HL-60/S4 treated with retinoic acid at 250 ng/mL for 4 days and 3 days (cell line): ENCODE measurements around the gene PKD1L1.
"Not testable (repeated sequence)": the region's sequence is repeated elsewhere in the genome, so short reads cannot be mapped to it uniquely, and the experiment has no call there.

Experiments used
- in situ Hi-C: fragments of 300-500 bp; cut with MboI; formaldehyde crosslinking; loops from 2 replicates; pipeline ENCODE4 v1.7.0; 2022; ENCODE audit warnings: low sequenced_read_pairs

The PKD1L1 gene

GRCh38 chr7:47804767-47805545 is 143.3 kb downstream of the PKD1L1 start:
- in situ Hi-C loops: loop anchor here (25.0 kb wide), 1 partner anchor 543 kb away; no protein-coding TSS in a partner anchor

DNA sequence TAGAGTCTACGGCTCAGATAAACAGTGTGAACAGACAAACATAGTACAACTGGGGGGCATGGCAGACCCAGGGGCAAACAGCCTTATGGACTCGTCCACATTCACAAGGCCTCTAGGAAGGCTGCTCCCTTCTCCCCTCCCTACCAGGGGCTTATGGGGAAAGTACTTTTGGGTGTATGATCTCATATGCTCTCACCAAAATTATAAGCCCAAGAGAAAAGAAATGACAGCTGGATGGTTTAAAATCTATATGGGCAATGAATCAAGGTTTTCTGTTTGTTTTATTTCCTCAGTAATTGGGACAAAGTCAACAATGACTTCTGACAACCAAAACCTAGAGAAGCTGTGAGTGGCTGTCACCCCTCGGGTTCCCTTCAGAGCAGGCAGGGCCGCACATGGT is 144.4 kb downstream of the PKD1L1 start:
- in situ Hi-C loops: loop anchor here (25.0 kb wide), 1 partner anchor 542 kb away; no protein-coding TSS in a partner anchor

DNA sequence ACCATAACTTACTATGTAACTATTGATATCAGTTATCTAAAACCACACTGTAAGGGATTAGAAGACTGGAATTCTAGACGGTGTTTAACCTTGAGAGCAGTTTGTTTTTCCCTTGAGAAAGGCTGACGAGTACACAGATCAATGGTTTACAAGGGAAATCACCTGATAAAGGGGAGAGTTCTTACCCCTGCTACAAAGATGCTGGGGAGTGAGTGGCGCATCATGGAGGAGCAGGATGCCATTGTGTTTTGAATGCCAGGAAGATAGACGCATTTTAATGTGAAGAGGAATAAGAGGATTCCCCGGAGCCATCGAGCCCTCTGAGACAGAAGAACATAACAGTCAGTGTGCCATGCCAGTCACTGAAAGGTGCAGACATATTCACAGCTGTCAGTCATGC is 145.2 kb downstream of the PKD1L1 start:
- in situ Hi-C loops: loop anchor here (25.0 kb wide), 1 partner anchor 541 kb away; no protein-coding TSS in a partner anchor

DNA sequence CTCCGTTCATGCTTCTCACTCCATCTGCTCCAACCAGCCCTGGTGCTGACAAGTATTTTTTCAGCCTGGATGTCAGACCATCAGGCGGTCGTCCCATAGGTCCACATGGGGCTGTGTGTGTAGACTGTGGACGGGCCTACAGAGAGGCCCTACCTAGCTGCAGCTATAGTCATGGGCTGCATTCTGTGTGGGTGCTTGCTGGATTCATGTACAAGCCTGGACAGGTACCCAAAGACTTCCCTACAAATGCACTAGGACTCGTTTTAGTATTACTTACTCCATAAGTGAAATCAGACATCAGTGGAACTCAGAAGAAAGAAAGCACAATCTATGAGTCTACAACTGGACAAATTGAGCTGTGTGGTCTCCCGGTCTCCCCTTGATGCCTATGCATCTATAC is 146.8 kb downstream of the PKD1L1 start:
- in situ Hi-C loops: loop anchor here (25.0 kb wide), 1 partner anchor 539 kb away; no protein-coding TSS in a partner anchor

GRCh38 chr7:47799524-47799923 is 148.7 kb downstream of the PKD1L1 start:
- in situ Hi-C loops: no loop called here

GRCh38 chr7:47796347-47796746 is 151.9 kb downstream of the PKD1L1 start:
- in situ Hi-C loops: no loop called here

DNA sequence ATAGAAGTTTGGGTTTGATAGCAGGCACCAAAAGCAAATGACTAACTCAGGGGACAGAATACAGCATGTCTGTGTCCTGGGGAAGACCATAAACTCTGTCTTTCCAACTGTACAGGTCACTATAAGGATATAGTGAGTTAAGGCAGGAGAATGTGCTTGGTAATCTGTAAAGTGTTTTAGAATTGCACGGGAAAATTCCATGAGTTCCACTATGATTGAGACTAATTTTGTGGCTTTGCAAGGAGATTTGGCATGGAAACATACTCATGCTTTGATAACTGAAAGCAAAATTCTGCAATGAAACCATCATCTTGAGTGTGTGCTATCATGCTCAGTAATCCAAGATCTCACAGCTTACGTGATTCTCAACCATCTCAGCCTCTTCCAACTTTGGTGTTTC is 152.6 kb downstream of the PKD1L1 start:
- in situ Hi-C loops: no loop called here

- in situ Hi-C loops: not testable (repeated sequence)
Observed at GRCh38 chr7:47795126-47795525, 153.1 kb downstream of the PKD1L1 start.

DNA sequence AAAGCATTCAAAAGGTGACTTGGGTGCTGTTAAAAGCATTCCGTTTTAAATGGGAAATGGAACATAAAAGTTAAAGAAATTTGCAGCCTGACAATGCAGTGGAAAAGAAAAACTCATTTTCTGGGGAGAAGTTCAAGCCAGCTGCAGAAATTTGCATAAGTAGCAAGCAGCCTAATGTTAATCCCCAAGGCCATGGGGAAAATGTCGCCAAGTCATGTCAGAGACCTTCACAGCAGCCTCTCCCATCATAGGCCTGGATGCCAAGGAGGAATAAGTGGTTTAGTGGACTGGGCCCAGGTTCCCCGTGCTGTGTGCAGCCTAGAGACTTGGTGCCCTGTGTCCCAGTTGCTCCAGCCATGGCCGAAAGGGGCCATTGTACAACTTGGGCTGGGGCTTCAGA is 154.2 kb downstream of the PKD1L1 start:
- in situ Hi-C loops: no loop called here

GRCh38 chr7:47793186-47793585 is 155.1 kb downstream of the PKD1L1 start:
- in situ Hi-C loops: not testable (repeated sequence)

GRCh38 chr7:47792521-47793121 is 155.6 kb downstream of the PKD1L1 start:
- in situ Hi-C loops: no loop called here

GRCh38 chr7:47791682-47792081 is 156.6 kb downstream of the PKD1L1 start:
- in situ Hi-C loops: no loop called here

- in situ Hi-C loops: no loop called here
Observed at GRCh38 chr7:47788083-47788482, 160.2 kb downstream of the PKD1L1 start.

GRCh38 chr7:47787249-47788069 is 160.8 kb downstream of the PKD1L1 start:
- in situ Hi-C loops: no loop called here

DNA sequence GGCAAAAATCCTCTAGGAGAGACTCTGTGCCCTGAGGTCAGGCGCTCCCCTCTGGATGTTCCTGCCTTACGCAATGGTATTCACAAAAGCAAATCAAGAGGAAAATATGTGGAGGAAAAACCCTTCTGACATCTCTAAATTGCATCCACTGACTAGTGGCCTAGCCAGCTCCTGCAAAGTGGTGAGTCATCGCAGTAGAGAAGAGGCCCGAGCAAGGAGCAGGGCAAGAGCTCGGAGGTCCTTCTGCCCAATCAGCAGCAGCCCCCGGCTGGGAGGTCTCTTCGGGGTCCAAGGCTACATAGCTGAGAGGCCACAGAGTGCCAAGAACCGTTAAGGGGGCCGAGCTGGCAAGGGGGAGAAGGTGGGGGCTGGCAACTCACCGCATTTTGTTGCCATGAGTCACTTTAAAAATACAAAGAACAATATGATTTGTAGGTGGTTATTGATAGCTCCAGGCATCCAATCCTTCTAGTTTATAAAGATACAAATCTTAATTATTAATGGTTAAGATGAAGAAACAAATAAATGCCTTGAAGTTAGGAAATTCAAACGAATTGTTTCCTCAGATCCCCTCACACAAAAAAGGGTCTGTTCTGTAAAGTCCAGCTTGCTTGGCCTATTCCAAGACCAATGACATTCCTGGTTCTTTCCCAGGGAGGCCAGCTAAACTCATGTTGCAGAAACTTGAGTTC is 161.6 kb downstream of the PKD1L1 start:
- in situ Hi-C loops: no loop called here

GRCh38 chr7:47785923-47786556 is 162.2 kb downstream of the PKD1L1 start:
- in situ Hi-C loops: no loop called here

DNA sequence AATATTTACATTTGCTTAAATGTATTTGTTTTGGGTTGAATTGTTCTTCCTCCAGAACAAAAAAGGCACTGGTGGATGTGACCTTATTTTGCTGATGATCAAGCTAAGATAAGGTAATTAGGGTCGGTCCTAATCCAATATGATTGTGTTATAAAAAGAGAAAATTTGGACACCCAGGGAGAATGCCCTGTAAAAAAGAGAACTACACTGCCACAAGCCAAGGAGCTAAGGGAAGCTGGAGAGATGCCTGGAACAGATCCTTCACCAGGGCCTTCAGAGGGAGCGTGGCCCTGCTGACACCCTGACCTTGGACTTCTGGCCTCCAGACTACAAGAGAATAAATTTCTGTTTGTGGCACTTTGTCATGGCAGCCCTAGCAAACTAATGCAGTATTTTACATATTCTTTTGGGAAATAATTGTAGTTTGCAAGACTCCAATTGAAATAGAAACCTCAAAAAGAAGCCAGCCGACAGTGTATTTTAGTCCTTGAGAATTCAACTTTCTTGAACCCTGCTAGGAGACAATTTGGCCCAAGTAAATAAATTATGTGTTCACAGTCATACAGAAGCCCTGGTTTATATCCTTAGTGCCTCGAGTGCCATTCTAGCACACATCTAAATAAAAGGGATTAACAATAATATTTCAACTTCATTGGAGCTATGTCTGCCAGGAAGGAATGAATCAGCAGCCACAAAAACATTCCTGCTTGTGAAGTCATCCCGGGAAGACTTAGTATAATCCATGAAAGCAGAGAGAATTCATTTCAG is 164.6 kb downstream of the PKD1L1 start:
- in situ Hi-C loops: no loop called here

DNA sequence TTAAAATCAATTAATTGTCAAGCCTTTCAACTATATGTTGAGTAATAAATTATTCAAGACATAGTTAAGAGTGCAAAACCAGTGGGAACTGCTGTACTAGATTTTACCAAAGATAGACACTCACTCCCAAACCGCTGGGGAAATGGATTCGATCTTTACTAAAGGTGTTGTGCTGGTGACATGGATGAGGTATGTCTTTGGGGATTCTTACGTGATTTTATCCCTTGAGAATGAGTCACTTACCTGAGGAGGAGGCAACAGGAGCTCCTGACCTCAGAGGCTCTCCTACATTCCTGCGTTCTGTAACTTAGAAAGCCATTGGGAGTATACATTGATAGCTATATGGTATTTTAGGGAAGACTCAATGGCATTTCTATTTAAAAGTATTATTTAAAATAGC is 165.5 kb downstream of the PKD1L1 start:
- in situ Hi-C loops: no loop called here

- in situ Hi-C loops: no loop called here
Observed at GRCh38 chr7:47782022-47782421, 166.2 kb downstream of the PKD1L1 start.

- in situ Hi-C loops: no loop called here
Observed at GRCh38 chr7:47780555-47780954, 167.7 kb downstream of the PKD1L1 start.
